HG03064 (cell line): ENCODE measurements around the gene GIMAP7.
"Not testable (repeated sequence)": the region's sequence is repeated elsewhere in the genome, so short reads cannot be mapped to it uniquely, and the experiment has no call there.

ENCODE experiments used
- ATAC-seq: cut with Tn5 transposase; IDR thresholded peaks from one replicate; pipeline ENCODE4 v1.9.1; 2021; ENCODE audit warnings: low read depth; ENCODE audit not compliant: unreplicated experiment

The GIMAP7 gene

DNA sequence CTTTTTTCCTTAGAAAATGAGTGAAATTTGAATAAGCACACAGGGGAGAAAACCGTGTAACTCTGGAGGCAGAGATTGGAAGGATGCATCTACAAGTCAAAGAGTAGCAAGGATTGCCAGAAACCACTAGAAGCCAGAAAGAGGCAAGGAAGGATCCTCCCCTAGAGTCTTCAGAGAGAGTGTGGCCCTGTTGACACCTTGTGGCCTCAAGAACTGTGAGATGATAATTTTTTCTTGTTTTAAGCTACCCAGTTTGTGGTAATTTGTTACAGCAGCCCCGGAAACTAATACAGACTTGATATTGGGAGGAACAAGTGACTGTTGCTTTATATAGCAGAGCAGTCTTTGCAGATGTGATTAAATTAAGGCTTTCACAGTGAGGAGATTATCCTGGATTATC is 3.6 kb upstream of the GIMAP7 start:
- ATAC-seq = no peak

DNA sequence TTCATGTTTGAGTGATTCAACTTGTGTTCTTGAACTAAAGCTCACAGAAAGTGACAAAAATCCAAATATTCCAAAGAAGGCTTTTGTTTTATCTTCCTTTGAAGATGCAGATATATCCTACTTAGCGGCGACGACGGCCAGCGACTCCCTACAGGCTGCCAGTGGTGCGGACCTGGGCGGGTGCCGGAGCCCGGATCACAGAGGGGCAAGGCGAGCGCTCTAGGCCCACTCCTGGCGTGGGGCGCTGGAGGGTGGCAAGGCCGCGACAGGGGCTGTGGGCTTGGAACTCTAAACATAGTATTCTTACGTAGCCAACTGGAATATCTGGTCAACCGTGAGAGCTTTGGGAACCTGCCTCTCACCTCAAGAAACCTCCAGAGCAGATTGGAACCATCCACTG is 914 bp upstream of the GIMAP7 start:
- no peak for ATAC-seq

DNA sequence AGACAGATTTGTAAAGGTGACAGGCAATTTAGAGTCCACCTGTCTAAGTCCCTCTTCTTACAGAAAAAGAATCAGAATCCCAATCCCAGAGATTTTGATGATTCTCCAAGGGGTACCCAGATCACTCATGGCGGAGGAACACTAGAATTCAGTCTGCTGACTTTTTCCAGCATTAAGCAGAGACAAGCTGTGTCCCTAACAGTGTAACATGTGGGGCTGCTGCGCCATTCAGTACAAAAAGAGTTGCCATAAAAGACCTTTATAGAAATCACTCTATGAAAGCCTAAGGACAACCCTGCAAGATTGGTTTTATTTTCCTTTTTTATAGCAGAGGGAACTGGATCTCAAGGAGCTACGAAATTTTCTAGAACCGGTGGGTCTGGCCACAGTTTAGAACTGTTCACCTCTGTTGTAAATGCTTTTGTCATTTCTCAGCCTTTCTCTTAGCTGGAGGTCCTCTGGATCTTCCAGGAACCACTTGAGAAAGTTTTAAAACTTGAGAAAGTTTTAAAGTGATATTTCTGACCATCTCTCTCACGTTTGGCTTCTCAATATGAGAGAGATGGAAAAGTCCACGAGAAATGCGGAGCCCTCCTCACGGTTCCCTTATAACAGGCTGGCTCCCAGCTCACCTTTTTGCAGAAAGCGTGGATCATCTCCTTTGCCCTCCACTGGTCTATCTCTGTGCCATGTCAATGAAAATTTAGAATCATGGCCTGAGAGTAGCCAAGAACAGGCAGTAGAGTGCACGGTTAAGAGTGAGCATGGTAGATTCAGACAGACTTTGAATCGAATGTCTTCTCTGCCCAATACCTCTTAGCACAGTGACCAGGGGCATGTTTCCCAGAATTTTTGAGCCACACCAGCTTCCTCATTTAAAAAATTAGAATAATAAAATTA is 826 bp downstream of the GIMAP7 start:
- ATAC-seq = peak; percentile 11

DNA sequence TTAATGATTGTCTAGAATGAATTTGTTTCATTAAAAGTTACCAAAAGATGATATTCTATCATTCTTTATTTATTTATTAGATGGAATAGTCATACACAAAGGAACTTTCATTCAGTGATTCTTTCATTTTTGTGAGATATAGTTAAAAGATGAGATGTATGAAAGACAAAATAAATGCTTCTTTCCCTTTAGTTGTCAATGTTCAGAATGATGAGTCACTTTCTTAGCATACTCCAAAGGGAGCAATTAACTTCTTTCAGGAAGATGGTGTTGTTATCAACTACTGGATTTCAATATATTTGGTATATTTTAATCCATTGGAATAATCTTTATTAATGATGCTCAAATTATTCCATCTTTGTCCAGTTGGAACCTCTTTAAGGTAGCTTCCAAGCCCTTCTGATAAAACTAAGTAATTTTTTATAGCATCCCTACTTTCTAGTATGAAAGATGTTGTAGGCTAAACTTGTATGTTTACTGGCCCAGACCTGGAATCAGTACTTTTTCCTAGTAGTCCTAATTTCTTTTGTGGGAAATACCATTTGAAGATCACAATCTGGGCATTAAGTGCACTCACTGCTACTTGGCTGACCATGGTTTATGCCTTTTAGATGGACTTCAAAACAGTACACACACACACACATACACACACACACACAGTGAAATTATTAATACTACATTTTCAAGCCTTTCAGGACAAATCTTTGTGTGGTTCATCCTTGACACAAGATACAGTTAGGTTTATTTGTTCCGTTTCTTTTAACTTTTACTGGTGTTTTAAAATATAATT is 2.5 kb downstream of the GIMAP7 start:
- ATAC-seq = no peak

DNA sequence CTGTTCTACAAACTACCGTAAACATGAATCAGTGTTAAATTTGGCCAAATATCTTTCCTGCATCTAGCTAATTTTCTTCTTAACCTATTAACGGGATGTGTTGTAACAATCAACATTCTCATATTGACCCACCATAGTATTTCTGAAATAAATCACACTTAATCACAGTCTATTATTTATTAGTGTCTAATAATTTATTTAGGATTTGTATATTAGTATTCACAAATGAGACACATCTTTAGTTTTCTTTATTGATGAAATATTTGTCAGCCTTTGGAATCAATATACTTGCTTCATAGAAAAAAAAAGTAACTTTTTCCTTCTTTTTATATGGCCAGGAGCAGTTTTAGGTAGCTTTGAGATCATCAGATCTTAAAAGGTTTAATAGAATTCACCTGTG is 4.6 kb downstream of the GIMAP7 start:
- no peak for ATAC-seq

DNA sequence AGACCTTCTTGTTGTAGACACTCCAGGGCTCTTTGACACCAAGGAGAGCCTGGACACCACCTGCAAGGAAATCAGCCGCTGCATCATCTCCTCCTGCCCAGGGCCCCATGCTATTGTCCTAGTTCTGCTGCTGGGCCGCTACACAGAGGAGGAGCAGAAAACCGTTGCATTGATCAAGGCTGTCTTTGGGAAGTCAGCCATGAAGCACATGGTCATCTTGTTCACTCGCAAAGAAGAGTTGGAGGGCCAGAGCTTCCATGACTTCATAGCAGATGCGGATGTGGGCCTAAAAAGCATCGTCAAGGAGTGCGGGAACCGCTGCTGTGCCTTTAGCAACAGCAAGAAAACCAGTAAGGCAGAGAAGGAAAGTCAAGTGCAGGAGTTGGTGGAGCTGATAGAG is 5.5 kb downstream of the GIMAP7 start:
- ATAC-seq = no peak

DNA sequence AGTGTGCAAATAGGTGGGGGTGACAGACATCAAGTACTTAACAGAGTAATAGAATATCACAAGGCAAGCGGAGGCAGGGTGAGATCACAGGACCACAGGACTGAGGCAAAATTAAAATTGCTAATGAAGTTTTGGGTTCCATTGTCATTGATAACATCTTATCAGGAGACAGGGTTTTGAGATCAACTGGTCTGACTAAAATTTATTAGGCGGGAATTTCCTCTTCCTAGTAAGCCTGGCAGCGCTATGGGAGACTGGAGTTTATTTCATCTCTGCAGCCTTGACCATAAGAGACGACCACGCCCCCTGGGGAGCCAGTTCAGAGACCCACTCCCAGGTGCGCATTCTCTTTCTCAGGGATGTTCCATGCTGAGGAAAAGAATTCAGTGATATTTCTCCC is 8.3 kb downstream of the GIMAP7 start:
- not testable (repeated sequence) for ATAC-seq

DNA sequence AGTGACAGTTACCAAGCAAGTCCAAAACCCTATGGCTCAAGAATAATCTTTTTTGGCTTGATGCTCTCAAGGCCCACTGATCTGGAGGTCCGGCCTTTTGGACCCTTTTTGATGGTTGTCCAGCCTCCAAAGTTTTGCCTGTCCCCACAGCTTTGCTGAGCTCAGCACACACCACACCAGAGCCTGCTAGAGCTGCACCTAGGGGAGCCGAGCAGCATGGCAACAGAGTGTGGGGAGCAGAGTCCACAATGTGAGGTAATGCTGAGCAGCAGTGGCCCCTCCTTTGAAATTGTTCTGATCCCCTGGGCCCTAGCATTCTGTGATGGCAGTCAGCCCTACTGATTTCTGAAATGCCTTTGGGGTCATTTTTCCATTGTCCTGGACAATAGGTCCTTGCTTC is 9.3 kb downstream of the GIMAP7 start:
- no peak for ATAC-seq

DNA sequence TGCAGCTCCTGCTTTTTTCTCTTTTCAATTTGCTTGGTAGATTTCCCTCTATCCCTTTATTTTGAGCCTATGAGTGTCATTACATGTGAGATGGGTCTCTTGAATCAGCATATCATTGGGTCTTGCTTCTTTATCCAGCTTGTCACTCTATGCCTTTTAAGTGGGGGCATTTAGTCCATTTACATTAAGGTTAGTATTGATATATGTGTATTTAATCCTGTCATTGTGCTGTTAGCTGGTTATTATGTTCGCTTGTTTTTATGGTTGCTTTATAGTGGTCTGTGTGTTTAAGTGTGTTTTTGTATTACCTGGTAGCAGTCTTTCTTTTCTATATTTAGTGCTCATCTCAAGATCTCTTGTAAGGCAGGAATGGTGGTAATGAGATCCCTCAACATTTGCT is 17.0 kb downstream of the GIMAP7 start:
- ATAC-seq = no peak

DNA sequence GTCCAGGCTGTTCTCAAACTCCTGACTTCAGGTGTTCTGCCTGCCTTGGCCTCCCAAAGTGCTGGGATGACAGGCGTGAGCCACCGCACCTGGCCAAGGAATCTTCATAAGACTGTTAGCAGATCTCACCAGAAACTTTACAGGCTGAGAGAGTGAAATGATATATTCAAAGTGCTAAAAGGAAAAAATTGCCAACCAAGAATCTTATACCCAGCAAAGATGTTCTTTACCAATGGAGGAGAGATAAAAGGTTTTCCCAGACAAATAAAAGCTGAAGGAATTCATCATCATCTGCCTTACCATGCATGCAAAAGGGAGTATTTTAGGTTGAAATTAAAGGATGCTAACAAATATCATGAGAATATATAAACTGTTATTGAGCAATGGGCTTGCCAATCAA is 23.6 kb downstream of the GIMAP7 start:
- ATAC-seq = no peak

DNA sequence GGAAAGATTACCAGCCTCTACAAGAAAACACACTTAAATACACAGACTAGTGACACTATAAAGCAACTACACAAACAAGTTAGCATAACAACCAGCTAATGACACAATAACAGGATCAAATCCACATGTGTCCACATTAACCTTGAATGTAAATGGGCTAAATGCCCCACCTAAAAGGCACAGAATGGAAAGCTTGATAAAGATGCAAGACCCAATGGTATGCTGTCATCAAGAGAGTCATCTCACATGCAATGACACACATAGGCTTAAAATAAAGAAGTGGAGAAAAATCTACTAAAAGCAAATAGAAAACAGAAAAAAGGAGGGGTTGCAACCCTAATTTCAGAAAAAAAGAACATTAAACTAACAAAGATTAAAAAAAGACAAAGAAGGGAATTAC is 38.5 kb downstream of the GIMAP7 start:
- no peak for ATAC-seq

DNA sequence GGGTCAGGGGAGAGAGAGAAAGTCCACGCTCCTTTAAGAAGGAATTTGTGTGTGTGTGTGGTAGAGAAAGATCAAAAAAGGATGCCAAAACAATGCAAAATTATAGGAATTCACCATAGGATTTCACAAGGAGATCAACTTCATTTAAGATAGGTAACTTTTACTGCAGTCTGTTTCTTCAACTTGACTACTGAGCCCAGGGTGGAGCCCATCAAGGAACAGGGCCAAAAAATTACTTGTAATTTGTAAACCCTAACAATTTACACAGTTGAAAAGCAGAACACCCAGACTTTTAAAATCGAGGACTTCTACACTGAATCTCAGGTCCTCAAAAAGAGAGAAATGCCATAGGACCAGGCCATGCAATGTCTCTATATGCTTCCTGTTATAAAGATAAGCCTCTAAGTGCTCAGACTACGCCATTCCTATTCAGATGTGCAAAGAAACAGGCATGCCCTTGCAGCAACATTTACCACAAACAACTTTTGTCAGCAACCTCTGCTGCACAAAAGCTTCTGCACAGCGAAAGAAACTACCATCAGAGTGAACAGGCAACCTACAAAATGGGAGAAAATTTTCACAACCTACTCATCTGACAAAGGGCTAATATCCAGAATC is 42.0 kb downstream of the GIMAP7 start:
- ATAC-seq = no peak

DNA sequence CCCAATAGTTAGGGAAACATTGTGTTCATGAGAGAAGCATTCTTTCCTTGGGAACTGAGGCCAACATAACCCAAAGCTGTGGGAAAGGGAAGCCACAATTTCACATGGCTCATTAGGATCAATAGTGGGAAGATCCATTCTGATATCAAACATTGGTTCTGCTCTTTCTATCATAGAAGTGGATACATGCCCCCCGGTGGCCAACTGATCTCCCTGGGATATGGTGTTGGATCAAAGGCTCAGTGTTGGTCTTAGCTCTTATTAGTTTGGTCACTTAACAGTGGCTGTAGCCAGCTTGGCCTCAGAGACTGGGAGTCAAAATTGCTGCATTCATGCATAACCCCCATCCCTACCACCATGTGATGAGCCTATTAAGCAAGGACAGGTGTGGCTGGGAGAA is 45.8 kb downstream of the GIMAP7 start:
- no peak for ATAC-seq

DNA sequence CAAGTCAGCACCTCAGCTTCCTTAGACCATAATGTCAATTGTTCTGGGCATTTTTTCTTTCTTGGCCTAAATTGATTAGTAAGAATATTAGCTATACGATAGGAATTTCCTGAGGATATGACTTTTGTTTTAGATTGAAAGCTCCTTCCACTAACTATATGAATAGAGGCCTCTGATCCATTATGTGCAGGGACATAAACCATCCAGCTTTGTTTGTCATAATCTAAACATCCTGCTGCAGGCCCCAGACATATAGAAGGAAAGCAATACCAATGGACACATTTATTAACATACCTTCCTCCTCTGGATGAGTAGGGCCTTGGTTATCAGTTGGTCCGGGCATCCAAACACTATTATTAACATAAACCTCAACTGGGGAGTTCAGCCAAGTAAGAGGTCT is 48.2 kb downstream of the GIMAP7 start:
- no peak for ATAC-seq

DNA sequence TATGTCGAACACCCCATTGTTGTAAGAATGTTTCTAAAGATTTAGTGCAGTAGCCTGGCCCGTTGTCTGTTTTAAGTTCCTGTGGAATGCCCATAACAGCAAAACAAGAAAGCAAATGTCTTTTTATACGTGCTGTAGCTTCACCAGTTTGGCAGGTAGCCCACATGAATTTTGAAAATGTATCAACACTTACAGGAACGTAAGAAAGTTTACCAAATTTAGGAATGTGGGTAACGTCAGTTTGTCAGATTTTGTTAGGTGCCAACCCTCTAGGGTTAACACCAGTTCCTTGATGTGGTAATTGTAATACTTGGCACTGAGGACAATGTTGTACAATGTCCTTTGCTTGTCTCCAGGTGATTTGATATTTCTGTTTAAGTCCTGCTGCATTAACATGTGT is 49.3 kb downstream of the GIMAP7 start:
- ATAC-seq = no peak

DNA sequence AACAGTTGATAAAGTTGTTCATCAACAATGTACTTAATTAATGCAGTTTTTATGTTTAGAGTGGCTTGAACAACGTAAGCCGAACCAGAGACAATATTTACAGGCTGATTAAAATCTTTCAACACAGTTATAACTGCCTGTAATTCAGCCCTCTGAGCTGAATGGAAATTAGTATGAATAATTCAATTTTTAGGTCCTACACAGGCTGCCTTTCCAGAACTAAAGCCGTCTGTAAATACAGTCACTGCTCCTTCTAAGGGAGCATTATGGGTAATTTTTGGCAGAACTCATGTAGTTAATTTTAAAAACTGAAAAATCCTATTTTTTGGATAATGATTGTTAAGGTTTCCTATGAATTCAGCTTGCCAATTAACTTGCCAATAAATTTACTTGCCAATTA is 49.9 kb downstream of the GIMAP7 start:
- ATAC-seq = no peak

DNA sequence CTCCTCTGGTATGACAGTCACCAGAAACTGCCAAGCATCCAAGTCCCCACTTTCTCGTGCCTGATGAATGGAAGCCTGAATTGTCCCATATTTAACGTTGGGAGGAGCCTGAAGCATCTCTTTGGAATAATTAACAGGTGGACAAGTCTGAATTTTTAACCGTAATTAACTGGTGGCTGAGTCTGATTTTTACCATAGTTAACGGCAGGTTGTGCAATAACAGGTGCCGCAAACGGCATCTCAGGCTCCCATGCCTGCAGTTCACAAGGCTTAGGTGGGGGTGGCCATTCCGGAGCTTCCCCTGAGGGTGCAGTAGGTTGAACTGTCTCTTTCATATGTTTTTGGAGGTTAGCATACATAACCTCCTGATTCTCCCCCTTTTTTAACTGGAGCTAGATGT is 50.6 kb downstream of the GIMAP7 start:
- ATAC-seq = no peak

DNA sequence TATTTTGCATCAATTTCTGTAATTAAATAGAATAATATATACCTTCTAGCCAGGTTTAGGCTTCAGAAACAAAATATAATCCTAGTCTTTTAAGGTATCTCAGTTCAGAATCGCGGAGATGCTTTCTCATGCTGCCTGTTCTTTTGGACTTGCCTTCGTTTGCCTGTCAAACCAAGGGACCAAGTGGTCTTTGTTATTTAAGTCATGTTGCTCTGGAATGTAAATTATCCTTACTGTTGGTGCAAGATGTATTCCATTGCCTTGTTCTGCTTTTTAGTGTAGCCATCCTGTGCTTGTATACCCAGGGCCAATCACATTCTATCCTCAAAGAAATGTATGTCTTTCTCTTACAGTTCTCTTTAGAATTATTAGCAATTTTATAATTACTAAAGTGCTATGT is 51.5 kb downstream of the GIMAP7 start:
- no peak for ATAC-seq

DNA sequence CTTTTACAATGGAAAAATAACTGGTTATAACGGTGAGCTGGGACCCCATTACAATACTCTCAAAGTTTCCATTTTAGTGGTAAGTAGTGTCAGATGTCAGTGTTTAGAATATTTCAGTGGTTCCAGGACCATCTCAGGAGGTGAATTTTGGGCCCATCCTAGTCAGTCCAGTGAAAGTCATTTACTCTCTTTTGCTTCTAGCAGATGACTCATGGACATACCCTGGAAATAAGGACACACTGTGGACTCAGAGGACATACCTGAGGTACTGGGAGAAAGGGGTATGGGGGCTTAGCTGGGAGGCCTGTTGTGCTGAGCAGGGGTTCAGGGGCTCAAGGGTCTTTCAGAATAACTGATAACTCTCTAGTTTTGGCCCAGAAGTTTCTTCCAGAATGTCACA is 51.9 kb downstream of the GIMAP7 start:
- no peak for ATAC-seq

DNA sequence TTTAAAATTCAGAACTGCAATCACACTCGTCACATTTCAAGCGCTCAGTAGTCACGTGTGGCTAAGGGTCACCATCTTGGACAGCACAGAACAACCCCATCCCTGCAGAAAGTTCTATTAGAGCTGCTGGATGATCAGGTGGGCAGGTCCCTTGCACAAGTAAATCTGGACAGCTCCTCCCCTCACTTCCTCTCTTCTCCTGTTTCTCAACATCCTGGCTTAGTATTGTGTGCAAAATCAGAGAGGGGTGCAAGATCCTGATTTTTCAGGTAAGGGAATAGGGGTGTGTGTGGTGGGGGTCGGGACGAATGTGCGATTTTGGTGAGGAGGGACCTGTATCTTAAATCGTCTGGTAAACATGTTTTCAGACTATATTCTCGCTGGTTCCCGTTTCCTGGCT is 52.5 kb downstream of the GIMAP7 start, which contains the start of gene GIMAP4:
TSS of gene GIMAP4 (plus strand) at position 222 of the 400 bp plus-strand sequence. CDS start 2,512 bp downstream, outside the sequence.
- no peak for ATAC-seq

DNA sequence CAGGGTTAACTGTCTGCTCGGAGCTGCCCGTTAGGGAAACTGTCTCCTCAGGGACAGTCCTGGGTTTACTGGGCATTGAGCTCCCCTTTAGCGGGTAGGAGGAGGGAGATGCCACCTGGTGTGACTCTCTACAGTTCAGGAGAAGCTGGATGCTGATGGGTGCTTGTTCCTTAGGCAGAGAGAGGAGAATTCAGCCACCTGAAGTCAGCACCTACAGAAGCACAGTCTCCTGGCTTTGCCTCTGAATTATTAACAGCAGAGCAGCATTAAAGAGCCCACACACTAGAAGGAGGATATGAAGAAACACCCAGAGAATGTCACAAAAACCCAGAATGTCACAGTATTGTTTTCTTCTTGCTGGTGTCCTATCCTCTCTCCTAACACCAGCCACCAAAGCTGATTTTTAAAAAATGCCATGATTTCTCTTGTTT is 53.2 kb downstream of the GIMAP7 start:
- no peak for ATAC-seq
